ENCODE measurements around the gene ATP9A.

DNA sequence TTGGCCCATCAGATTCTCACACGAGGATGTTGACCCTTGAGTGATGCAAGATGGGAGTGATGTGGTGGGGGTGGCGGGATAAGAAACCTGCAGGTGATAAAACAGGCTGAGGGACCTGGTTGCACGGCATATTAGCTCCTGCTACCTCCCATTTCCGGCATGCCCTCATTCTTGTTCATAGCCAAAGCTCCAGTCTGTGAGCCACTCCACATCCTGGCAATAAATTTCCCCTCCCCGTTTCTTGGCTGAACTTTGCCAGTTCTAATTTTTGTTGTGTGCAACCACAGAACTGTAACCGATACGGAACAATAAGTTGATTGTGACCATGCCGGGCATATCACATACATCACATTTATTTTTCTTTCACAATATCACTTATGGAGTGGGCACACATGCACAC, 184.1 kb downstream of the ATP9A start:
- TF ChIP-seq, protein P1, sequence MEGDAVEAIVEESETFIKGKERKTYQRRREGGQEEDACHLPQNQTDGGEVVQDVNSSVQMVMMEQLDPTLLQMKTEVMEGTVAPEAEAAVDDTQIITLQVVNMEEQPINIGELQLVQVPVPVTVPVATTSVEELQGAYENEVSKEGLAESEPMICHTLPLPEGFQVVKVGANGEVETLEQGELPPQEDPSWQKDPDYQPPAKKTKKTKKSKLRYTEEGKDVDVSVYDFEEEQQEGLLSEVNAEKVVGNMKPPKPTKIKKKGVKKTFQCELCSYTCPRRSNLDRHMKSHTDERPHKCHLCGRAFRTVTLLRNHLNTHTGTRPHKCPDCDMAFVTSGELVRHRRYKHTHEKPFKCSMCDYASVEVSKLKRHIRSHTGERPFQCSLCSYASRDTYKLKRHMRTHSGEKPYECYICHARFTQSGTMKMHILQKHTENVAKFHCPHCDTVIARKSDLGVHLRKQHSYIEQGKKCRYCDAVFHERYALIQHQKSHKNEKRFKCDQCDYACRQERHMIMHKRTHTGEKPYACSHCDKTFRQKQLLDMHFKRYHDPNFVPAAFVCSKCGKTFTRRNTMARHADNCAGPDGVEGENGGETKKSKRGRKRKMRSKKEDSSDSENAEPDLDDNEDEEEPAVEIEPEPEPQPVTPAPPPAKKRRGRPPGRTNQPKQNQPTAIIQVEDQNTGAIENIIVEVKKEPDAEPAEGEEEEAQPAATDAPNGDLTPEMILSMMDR (IDR thresholded peaks at IDR 0.05; ENCODE audit: low read length), result no peak
- no peak for TF ChIP-seq EZH2 (IDR thresholded peaks at IDR 0.05; ENCODE audit: borderline replicate concordance, low read length)
